Measurements from ENCODE around the gene YES1.

DNA sequence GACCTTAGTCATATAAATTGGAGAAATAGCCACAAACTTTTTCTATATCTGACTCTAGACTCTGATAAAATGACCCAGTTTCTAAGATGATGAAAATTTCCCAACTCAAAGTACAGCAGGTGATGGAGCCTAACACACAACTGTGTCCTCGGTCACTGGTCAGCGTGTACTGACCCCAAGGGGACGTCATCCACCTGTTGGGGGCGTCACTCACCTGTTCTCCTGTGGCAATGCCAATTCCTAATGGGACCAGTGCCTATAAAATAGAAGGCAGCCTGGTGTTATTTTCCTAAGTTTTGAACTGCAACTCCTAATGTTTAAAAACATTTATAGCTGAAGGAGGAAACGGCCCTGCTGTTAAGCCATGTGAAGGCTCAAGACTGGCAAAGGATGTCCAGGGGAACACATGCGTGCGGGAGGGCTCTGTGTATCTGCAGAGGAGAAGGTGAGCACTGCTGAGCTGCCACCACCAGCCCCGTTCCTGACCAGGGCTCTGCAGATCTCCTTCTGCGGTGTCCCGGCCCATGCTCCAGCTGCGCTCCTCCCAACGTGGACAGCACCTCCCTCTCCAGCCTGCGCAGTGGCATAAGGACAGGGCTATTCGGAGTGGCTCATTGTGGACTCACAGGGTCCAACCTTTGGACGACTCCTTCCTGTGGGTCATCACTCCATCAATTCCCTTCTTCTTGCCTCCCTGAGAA, 133.4 kb downstream of the YES1 start:
- no peak for TF ChIP-seq POLR2AphosphoS5 (IDR thresholded peaks at IDR 0.05)
- no peak for TF ChIP-seq POLR2A (IDR thresholded peaks at IDR 0.05)
